ENCODE measurements around the gene TRPM3. TPM values are rescaled to one million over a fixed set of nuclear protein-coding genes. Genes with fewer than 3 reads are reported as not detected.

The TRPM3 gene
- total RNA-seq, 3 donors from 2014 or later (not counting 1 experiment from before 2014, with no cell fraction given): not detected

DNA sequence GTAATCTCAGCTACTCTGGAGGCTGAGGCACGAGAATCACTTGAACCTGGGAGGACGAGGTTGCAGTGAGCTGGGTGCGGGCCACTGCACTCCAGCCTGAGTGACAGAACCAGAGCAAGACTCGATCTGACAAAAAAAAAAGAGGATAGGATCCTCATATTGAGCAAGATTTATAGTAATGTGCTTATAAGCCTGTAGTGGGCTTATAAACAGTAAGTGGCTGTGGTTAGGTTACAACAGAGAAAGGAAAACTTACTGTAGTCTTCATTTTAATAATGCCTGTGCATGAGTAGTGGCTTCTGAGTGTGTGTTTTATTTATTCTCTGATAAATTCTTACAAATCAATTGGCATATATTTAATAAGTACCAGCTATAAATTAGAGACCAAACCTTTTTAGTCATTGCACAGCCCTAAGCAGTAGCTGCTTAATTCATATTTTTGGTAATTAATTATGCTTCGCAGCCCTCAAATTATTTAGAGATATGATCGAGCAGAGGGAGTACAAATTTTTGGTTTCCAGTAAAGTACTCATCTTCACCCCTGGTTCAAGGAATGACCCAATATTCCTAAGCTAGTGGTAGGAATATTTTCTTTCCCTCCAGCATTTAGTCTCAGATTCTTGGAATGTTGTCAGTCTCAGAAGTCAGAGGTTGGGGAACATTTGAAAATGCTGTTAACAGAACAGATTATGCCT, 633.2 kb downstream of the TRPM3 start:
- ATAC-seq: no peak
- intact Hi-C loops (cut with micrococcal nuclease): no loop called here
- no peak overlapping the region for H3K27ac Mint-ChIP-seq
- DNase-seq: no peak
- H3K27me3 ChIP-seq (ENCODE audit: control insufficient read depth, insufficient read depth, low read length): no peaks in the 10 kb centered on the region
- H3K4me1 Mint-ChIP-seq: peaks cover 20 to 23% of the 10 kb centered on the region in 2 donors
- H3K9me3 Mint-ChIP-seq: no peaks in the 10 kb centered on the region
- H3K9me3 ChIP-seq (ENCODE audit: control insufficient read depth, insufficient read depth, low read length): no peaks in the 10 kb centered on the region
- no peak overlapping the region for H3K4me3 ChIP-seq (ENCODE audit: low read length)
- WGBS (ENCODE audit: insufficient coverage): 89% methylated on average over 4 of the region's 6 CpGs
- no peak overlapping the region for H3K4me3 Mint-ChIP-seq
- H3K4me1 ChIP-seq (ENCODE audit: control insufficient read depth, insufficient read depth, low read length): peaks cover 5% of the 10 kb centered on the region
- TF ChIP-seq, protein P1, sequence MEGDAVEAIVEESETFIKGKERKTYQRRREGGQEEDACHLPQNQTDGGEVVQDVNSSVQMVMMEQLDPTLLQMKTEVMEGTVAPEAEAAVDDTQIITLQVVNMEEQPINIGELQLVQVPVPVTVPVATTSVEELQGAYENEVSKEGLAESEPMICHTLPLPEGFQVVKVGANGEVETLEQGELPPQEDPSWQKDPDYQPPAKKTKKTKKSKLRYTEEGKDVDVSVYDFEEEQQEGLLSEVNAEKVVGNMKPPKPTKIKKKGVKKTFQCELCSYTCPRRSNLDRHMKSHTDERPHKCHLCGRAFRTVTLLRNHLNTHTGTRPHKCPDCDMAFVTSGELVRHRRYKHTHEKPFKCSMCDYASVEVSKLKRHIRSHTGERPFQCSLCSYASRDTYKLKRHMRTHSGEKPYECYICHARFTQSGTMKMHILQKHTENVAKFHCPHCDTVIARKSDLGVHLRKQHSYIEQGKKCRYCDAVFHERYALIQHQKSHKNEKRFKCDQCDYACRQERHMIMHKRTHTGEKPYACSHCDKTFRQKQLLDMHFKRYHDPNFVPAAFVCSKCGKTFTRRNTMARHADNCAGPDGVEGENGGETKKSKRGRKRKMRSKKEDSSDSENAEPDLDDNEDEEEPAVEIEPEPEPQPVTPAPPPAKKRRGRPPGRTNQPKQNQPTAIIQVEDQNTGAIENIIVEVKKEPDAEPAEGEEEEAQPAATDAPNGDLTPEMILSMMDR (IDR thresholded peaks at IDR 0.05): no peak
- no peaks in the 10 kb centered on the region for H3K36me3 ChIP-seq (ENCODE audit: control insufficient read depth, insufficient read depth, low read length)
- no peak overlapping the region for H3K27ac ChIP-seq (ENCODE audit: low read length)
- H3K36me3 Mint-ChIP-seq: no peaks in the 10 kb centered on the region
- no peaks in the 10 kb centered on the region for H3K27me3 Mint-ChIP-seq (ENCODE audit: low read depth in 2 of 2)

DNA sequence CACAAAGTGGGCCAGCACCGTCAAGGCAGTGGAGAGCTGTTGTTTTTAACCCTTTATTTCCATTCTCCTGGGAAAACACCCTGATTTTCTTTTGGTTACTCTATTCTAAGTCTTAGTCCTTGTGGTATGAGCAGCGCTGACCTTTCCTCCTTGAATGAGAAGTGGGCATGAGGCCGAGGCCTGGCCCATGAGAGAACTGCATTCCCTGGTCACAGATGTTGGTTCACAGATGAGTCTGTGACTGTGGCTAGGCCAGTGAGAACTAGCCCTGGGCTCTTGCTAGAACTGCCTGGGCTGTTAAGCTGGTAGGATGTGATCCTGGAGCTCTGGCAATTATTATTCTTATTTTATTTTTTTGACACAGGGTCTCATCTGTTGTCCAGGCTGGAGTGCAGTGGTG, 635.3 kb downstream of the TRPM3 start:
- H3K9me3 ChIP-seq (ENCODE audit: control insufficient read depth, insufficient read depth, low read length): no peaks in the 10 kb centered on the region
- H3K36me3 ChIP-seq (ENCODE audit: control insufficient read depth, insufficient read depth, low read length): no peaks in the 10 kb centered on the region
- intact Hi-C loops (cut with micrococcal nuclease): no loop called here
- H3K4me1 Mint-ChIP-seq: peaks cover 4 to 5% of the 10 kb centered on the region in 2 donors
- no peak for DNase-seq
- no peaks in the 10 kb centered on the region for H3K36me3 Mint-ChIP-seq
- no peak for ATAC-seq
- 86% methylated on average over 3 of the region's 3 CpGs for WGBS (ENCODE audit: insufficient coverage)
- H3K27me3 ChIP-seq (ENCODE audit: control insufficient read depth, insufficient read depth, low read length): no peaks in the 10 kb centered on the region
- H3K9me3 Mint-ChIP-seq: no peaks in the 10 kb centered on the region
- no peak overlapping the region for H3K27ac ChIP-seq (ENCODE audit: low read length)
- no peak overlapping the region for H3K4me3 ChIP-seq (ENCODE audit: low read length)
- no peak overlapping the region for H3K27ac Mint-ChIP-seq
- H3K4me3 Mint-ChIP-seq: no peak overlapping the region
- no peaks in the 10 kb centered on the region for H3K4me1 ChIP-seq (ENCODE audit: control insufficient read depth, insufficient read depth, low read length)
- peaks cover 0 to 2% of the 10 kb centered on the region in 2 donors for H3K27me3 Mint-ChIP-seq (ENCODE audit: low read depth in 2 of 2)
- TF ChIP-seq, protein P1 (IDR thresholded peaks at IDR 0.05): no peak

DNA sequence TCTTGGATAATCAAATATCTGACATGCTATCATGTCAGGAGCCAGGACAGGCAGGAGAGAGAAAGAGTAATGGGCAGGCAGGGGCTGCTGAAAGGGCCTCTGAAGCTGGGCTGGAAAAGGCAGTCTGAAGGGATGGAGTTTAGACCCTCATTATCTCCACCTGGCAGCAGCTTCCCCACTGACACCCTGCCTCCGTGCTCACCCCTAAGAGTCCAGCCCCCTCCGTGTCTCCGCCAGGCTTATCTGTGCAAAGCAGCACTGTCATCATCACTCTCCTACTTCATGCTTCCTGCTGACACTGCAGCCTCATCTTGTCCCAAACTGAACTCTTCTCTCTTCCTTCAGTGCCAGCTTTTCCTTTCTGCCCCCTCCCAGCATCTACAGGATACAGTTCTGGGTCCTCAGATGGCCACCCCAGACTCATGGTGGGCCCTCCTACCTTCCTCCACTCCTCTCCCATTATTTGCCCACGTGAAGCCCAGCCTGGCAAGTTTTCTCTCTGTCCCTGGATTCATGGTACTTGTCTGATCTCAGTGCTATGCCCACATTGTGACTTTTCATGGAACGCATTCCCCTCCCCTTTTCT, 636.1 kb downstream of the TRPM3 start:
- Histone ChIP-seq H3K4me3 (ENCODE audit: low read length) (no peak overlapping the region), H3K27me3 (ENCODE audit: control insufficient read depth, insufficient read depth, low read length) (no peaks in the 10 kb centered on the region), H3K36me3 (ENCODE audit: control insufficient read depth, insufficient read depth, low read length) (no peaks in the 10 kb centered on the region), H3K27ac (ENCODE audit: low read length) (no peak overlapping the region), H3K9me3 (ENCODE audit: control insufficient read depth, insufficient read depth, low read length) (no peaks in the 10 kb centered on the region), H3K4me1 (ENCODE audit: control insufficient read depth, insufficient read depth, low read length) (no peaks in the 10 kb centered on the region)
- Mint-ChIP-seq H3K4me3 (no peak overlapping the region), H3K4me1 (peaks cover 4 to 5% of the 10 kb centered on the region in 2 donors), H3K27me3 (ENCODE audit: low read depth in 2 of 2) (peaks cover 0 to 4% of the 10 kb centered on the region in 2 donors), H3K9me3 (no peaks in the 10 kb centered on the region), H3K36me3 (no peaks in the 10 kb centered on the region), H3K27ac (no peak overlapping the region)
- DNase-seq: no peak
- WGBS (ENCODE audit: insufficient coverage): 58% methylated on average over 5 of the region's 5 CpGs
- TF ChIP-seq, protein P1 (IDR thresholded peaks at IDR 0.05): no peak
- no peak for ATAC-seq
- intact Hi-C loops (cut with micrococcal nuclease): loop anchor here (2.0 kb wide), 1 partner anchor 145 kb away; no protein-coding TSS in a partner anchor
